VCaP (cell line): Measurements from ENCODE around the gene SERTAD3.
A peak's percentile ranks its signal among the peaks of the same experiment; 100 is the strongest.
"Not testable (repeated sequence)": the region's sequence is repeated elsewhere in the genome, so short reads cannot be mapped to it uniquely, and the experiment has no call there.

Experiments
- H3K27ac ChIP-seq: fragments of 450-650 bp; 2 replicates; pipeline ENCODE4 v1.5.1; 2017
- CTCF ChIP-seq: fragments of 450-650 bp; conservative IDR thresholded peaks from 2 replicates; pipeline ENCODE4 v1.5.1; 2017; ENCODE audit warnings: mild to moderate bottlenecking, moderate library complexity

Gene SERTAD3, protein sequence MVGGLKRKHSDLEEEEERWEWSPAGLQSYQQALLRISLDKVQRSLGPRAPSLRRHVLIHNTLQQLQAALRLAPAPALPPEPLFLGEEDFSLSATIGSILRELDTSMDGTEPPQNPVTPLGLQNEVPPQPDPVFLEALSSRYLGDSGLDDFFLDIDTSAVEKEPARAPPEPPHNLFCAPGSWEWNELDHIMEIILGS

DNA sequence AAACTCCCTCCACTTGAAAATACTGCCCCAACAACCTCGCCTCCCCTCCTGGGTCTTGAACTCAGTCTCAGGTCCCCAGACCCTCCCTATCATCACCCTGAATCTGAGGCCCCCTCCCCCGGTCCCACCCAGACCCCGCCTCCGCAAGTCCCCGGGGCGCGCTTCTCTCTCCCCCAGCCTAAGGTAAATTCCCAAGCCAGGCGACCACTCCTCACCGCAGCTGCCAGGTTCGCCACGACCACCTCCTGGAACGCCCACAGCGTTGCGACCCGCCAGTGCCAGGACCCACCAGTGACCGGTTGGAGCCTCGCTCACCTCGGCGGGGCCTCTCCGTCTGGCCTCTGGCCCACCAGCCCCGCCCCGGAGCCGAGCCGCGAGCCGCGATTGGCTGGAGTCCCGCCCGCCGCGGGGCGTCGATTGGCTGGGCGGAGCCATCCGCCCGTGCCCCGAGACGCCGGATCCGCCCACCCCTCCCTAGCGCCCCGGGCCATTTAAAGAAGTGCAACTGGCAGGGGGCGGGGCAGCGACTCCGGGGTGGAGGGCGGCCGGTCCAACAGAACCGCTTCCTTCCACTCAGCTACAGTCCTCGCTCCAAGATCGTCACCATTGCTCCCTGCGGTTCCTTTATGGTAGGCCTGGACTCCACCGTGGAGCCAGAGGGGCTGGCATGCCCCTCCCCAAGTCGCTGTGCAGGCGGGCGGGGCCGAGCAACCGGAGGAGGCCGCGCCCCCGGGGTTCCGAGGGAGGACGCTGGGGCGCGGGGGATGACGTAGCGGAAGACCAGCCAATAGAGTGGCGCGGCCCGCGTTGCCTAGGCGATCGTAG lies at the start of gene SERTAD3:
Gene SERTAD3, minus strand, starts transcription at position 336 of the 825 bp plus-strand sequence. CDS start 2,255 bp downstream, outside the sequence.
- H3K27ac ChIP-seq: peak within 1 kb of the TSS; percentile 94
- no peak for TF ChIP-seq CTCF

GRCh38 chr19:40493778-40494177 lies 49.6 kb upstream of the SERTAD3 start:
- no peak overlapping the region for H3K27ac ChIP-seq
- no peak for TF ChIP-seq CTCF

- H3K27ac ChIP-seq: no peak overlapping the region
- no peak for TF ChIP-seq CTCF
Measured at GRCh38 chr19:40492274-40492673, 48.1 kb upstream of the SERTAD3 start.

DNA sequence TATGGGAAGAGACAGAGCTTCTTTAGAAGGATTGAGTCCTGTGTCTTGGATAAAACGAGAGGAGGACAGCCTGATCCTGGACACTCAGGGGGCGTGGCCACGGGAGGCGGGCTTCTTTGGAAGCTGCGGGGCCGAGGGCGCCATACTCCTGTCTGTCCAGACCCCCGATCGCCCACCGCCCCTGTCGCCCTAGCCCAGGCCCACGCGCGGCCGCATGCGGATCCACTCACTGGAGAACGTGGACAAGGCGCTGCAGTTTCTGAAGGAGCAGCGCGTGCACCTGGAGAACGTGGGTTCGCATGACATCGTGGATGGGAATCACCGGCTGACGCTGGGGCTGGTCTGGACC lies 45.7 kb upstream of the SERTAD3 start:
- no peak overlapping the region for H3K27ac ChIP-seq

GRCh38 chr19:40486017-40486416 lies 41.9 kb upstream of the SERTAD3 start:
- no peak for TF ChIP-seq CTCF
- H3K27ac ChIP-seq: no peak overlapping the region

More for the DNA sequence above, 45.7 kb upstream of the SERTAD3 start:
- no peak for TF ChIP-seq CTCF

GRCh38 chr19:40475878-40476644 lies 31.9 kb upstream of the SERTAD3 start:
- not testable (repeated sequence) for H3K27ac ChIP-seq

- H3K27ac ChIP-seq: no peak overlapping the region
- TF ChIP-seq CTCF: no peak
Measured at GRCh38 chr19:40474737-40475136, 30.6 kb upstream of the SERTAD3 start.
